ENCODE results near the gene UBR4.

UBR4 gene

DNA sequence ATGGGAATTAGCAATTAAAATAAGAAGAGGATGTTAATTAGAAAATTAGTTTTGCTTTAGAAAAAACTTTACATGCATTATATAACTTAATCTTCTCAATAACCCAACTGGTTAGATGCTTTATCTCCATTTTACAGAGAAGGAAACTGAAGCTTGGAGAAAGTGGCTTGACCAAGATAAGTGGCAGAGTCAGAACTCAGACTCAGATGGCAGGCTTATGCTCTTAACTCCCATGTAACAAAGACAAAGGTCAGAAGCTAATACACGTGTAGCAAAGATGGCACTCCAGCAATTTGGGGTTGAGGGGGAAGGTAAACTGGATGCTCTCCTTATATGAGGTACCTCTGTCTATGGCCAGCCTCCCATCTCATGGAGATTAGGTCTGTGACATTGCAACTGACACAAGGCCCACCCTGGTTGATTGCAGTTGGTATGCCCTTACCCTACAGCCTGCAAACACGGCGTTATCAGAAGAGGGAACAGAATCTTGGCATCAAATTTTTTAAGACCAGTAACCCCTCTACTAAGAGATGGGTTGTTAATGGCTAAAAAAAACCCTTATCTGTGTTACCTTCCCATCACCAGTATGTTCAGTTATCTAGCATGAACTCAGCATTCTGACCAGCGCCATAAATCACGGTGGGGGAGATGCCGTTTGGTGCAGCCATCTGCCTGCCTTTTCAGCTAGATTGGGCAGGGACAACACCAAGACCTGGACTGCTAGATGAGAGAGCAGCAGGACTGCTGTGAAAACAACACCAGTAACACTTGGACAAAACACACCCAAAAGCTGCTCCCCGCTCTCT is 97.0 kb downstream of the UBR4 start:
- H3K9ac ChIP-seq (ENCODE audit: low read length): no peak overlapping the region
- no peak overlapping the region for H3K4me2 ChIP-seq (ENCODE audit: low read depth, low read length)
- DNase-seq: no peak
- no peaks in the 10 kb centered on the region for H4K20me1 ChIP-seq (ENCODE audit: insufficient read depth, low read length)
- H2AFZ ChIP-seq (ENCODE audit: low read length): no peak overlapping the region
- peaks cover 12% of the 10 kb centered on the region; the same call in 1 of the 2 replicates for H3K36me3 ChIP-seq (replicated peaks; ENCODE audit: insufficient read depth, low read length)
- no peak overlapping the region for H3K27ac ChIP-seq (ENCODE audit: low read length)
- no peaks in the 10 kb centered on the region for H3K9me2 ChIP-seq (replicated peaks; ENCODE audit: insufficient read depth, low read length)
- TF ChIP-seq EZH2 (optimal IDR thresholded peaks at IDR 0.05; ENCODE audit: low read depth, low read length) (no peak), CTCF (IDR thresholded peaks at IDR 0.05; ENCODE audit: low read length) (no peak), EZH2phosphoT487 (IDR thresholded peaks at IDR 0.05; ENCODE audit: low read length) (no peak)
- H3F3A ChIP-seq (ENCODE audit: insufficient read depth, low read length): no peaks in the 10 kb centered on the region
- H3K4me3 ChIP-seq (ENCODE audit: low read length): no peak overlapping the region
- no peaks in the 10 kb centered on the region for H3K9me3 ChIP-seq (replicated peaks; ENCODE audit: insufficient read depth, low read length)
- no peaks in the 10 kb centered on the region for H3K27me3 ChIP-seq (replicated peaks; ENCODE audit: insufficient read depth, low read length)
- no peaks in the 10 kb centered on the region for H3K4me1 ChIP-seq (ENCODE audit: low read length)
- H3K79me2 ChIP-seq (ENCODE audit: low read length): no peaks in the 10 kb centered on the region

GRCh38 chr1:19110257-19110927 is 99.7 kb downstream of the UBR4 start:
- Histone ChIP-seq H3K27me3 (replicated peaks; ENCODE audit: insufficient read depth, low read length) (no peaks in the 10 kb centered on the region), H3K4me3 (ENCODE audit: low read length) (no peak overlapping the region), H3K4me2 (ENCODE audit: low read depth, low read length) (no peak overlapping the region), H3K36me3 (replicated peaks; ENCODE audit: insufficient read depth, low read length) (peaks cover 14% of the 10 kb centered on the region; the same call in 1 of the 2 replicates), H4K20me1 (ENCODE audit: insufficient read depth, low read length) (no peaks in the 10 kb centered on the region; the same call in 1 of the 2 replicates), H3K79me2 (ENCODE audit: low read length) (no peaks in the 10 kb centered on the region), H2AFZ (ENCODE audit: low read length) (no peak overlapping the region), H3K9ac (ENCODE audit: low read length) (no peak overlapping the region), H3K9me2 (replicated peaks; ENCODE audit: insufficient read depth, low read length) (no peaks in the 10 kb centered on the region), H3K9me3 (replicated peaks; ENCODE audit: insufficient read depth, low read length) (no peaks in the 10 kb centered on the region), H3F3A (ENCODE audit: insufficient read depth, low read length) (no peaks in the 10 kb centered on the region), H3K27ac (ENCODE audit: low read length) (no peak overlapping the region), H3K4me1 (ENCODE audit: low read length) (no peaks in the 10 kb centered on the region)
- DNase-seq: no peak
- TF ChIP-seq CTCF (IDR thresholded peaks at IDR 0.05; ENCODE audit: low read length) (no peak), EZH2phosphoT487 (IDR thresholded peaks at IDR 0.05; ENCODE audit: low read length) (no peak), EZH2 (optimal IDR thresholded peaks at IDR 0.05; ENCODE audit: low read depth, low read length) (no peak)

DNA sequence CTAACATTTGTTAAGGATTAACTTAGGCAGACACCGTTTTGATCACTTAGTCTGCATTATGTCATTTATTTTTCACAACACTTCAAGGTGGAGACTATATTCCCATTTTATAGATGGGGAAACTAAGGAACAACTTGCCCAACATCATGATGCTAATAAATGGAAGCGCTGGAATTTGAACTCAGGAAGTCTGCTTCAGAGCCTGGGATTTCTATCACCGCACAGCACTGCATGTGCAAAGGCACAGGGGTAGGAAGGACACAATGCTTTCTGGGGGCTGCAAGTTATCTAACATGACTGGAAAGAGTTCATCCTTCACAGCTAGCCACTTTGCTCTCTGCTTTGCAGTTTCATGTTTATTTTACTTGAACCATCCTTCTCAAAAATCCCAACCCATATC is 100.5 kb downstream of the UBR4 start:
- no peaks in the 10 kb centered on the region for H3K9me3 ChIP-seq (replicated peaks; ENCODE audit: insufficient read depth, low read length)
- H3K36me3 ChIP-seq (replicated peaks; ENCODE audit: insufficient read depth, low read length): peaks cover 6% of the 10 kb centered on the region; the same call in 1 of the 2 replicates
- H3K4me3 ChIP-seq (ENCODE audit: low read length): no peak overlapping the region
- no peaks in the 10 kb centered on the region for H3K79me2 ChIP-seq (ENCODE audit: low read length)
- H3K9me2 ChIP-seq (replicated peaks; ENCODE audit: insufficient read depth, low read length): no peaks in the 10 kb centered on the region
- no peaks in the 10 kb centered on the region; the same call in 1 of the 2 replicates for H4K20me1 ChIP-seq (ENCODE audit: insufficient read depth, low read length)
- TF ChIP-seq EZH2 (optimal IDR thresholded peaks at IDR 0.05; ENCODE audit: low read depth, low read length) (no peak), EZH2phosphoT487 (IDR thresholded peaks at IDR 0.05; ENCODE audit: low read length) (no peak), CTCF (IDR thresholded peaks at IDR 0.05; ENCODE audit: low read length) (no peak)
- H3K4me1 ChIP-seq (ENCODE audit: low read length): no peaks in the 10 kb centered on the region
- H3K4me2 ChIP-seq (ENCODE audit: low read depth, low read length): no peak overlapping the region
- DNase-seq: no peak
- no peaks in the 10 kb centered on the region for H3K27me3 ChIP-seq (replicated peaks; ENCODE audit: insufficient read depth, low read length)
- no peak overlapping the region for H3K9ac ChIP-seq (ENCODE audit: low read length)
- no peak overlapping the region for H2AFZ ChIP-seq (ENCODE audit: low read length)
- H3K27ac ChIP-seq (ENCODE audit: low read length): no peak overlapping the region
- H3F3A ChIP-seq (ENCODE audit: insufficient read depth, low read length): no peaks in the 10 kb centered on the region
